ENCODE measurements around the gene SGO2. TPM values are rescaled to one million over a fixed set of nuclear protein-coding genes. Genes with fewer than 3 reads are reported as not detected.

SGO2 gene
- total and polyA plus RNA-seq, 2 of the 13 experiments (the other 11 are each of a cell fraction or from before 2014, with no cell fraction given), result 5.1 to 16.2 TPM

GRCh38 chr2:200523604-200524003 lies 2.4 kb upstream of the SGO2 start:
- no TSS peak for BruUV-seq (replicated peaks)
- no peak for FAIRE-seq
- no peak for TF ChIP-seq HHEX (CRISPR knock-in tag; IDR thresholded peaks at IDR 0.05)
- no peak for TF ChIP-seq ZNF367 (CRISPR knock-in tag; IDR thresholded peaks at IDR 0.05; ENCODE audit: borderline replicate concordance)
- TF ChIP-seq ZNF781 (CRISPR knock-in tag; IDR thresholded peaks at IDR 0.05; ENCODE audit: borderline replicate concordance, not compliant biosample characterization), result no peak
- TF ChIP-seq GATA4 (IDR thresholded peaks at IDR 0.05; ENCODE audit: borderline replicate concordance, low read depth), result no peak
- TF ChIP-seq ZNF232 (CRISPR knock-in tag; IDR thresholded peaks at IDR 0.05; ENCODE audit: borderline replicate concordance), result no peak
- TF ChIP-seq ZNF138 (CRISPR knock-in tag; IDR thresholded peaks at IDR 0.05; ENCODE audit: low read depth), result no peak
- no peak for TF ChIP-seq ZBTB46 (CRISPR knock-in tag; IDR thresholded peaks at IDR 0.05; ENCODE audit: borderline replicate concordance)
- no peak for TF ChIP-seq ZNF253 (CRISPR knock-in tag; IDR thresholded peaks at IDR 0.05; ENCODE audit: borderline replicate concordance)
- TF ChIP-seq SOX5 (CRISPR knock-in tag; IDR thresholded peaks at IDR 0.05; ENCODE audit: borderline replicate concordance), result no peak
- TF ChIP-seq, protein P1, sequence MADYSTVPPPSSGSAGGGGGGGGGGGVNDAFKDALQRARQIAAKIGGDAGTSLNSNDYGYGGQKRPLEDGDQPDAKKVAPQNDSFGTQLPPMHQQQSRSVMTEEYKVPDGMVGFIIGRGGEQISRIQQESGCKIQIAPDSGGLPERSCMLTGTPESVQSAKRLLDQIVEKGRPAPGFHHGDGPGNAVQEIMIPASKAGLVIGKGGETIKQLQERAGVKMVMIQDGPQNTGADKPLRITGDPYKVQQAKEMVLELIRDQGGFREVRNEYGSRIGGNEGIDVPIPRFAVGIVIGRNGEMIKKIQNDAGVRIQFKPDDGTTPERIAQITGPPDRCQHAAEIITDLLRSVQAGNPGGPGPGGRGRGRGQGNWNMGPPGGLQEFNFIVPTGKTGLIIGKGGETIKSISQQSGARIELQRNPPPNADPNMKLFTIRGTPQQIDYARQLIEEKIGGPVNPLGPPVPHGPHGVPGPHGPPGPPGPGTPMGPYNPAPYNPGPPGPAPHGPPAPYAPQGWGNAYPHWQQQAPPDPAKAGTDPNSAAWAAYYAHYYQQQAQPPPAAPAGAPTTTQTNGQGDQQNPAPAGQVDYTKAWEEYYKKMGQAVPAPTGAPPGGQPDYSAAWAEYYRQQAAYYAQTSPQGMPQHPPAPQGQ (CRISPR knock-in tag; IDR thresholded peaks at IDR 0.05; ENCODE audit: borderline replicate concordance), result no peak
- no peak for TF ChIP-seq ZBTB7A (CRISPR knock-in tag; IDR thresholded peaks at IDR 0.05)
- TF ChIP-seq FOXK2 (IDR thresholded peaks at IDR 0.05), result no peak
- no peak for TF ChIP-seq GPBP1L1 (CRISPR knock-in tag; IDR thresholded peaks at IDR 0.05)
- TF ChIP-seq ZNF644 (CRISPR knock-in tag; IDR thresholded peaks at IDR 0.05; ENCODE audit: low read depth), result no peak
- TF ChIP-seq NCOR1 (IDR thresholded peaks at IDR 0.05; ENCODE audit: borderline replicate concordance, low read length), result no peak
- TF ChIP-seq, protein P2, sequence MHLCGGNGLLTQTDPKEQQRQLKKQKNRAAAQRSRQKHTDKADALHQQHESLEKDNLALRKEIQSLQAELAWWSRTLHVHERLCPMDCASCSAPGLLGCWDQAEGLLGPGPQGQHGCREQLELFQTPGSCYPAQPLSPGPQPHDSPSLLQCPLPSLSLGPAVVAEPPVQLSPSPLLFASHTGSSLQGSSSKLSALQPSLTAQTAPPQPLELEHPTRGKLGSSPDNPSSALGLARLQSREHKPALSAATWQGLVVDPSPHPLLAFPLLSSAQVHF (CRISPR knock-in tag; IDR thresholded peaks at IDR 0.05), result no peak
- TF ChIP-seq ZNF746 (CRISPR knock-in tag; IDR thresholded peaks at IDR 0.05), result no peak
- no peak for TF ChIP-seq NPAS2 (CRISPR knock-in tag; IDR thresholded peaks at IDR 0.05; ENCODE audit: borderline replicate concordance)

More at GRCh38 chr2:200523604-200524003, 2.4 kb upstream of the SGO2 start:
- peaks cover 29% of the 10 kb centered on the region for H3K4me1 ChIP-seq (ENCODE audit: insufficient read depth, low read length)
- no peaks in the 10 kb centered on the region for H4K20me1 ChIP-seq (ENCODE audit: insufficient read depth, low read length)
- DNase-seq (ENCODE audit: low spot score), result no peak
- in situ Hi-C loops (cut with HindIII; ENCODE audit: extremely low pct_ligation_motif_present, low pct_unique_long_range_greater_than_20kb) (no loop called here), intact Hi-C loops (cut with micrococcal nuclease; ENCODE audit: unreplicated experiment) (no loop called here)
- H3K4me3 ChIP-seq (replicated peaks in 1 of 3; ENCODE audit: insufficient read depth in 1 of 3, low read depth in 2 of 3, low read length in 3 of 3), result no peak overlapping the region
- H3K36me3 ChIP-seq (replicated peaks in 1 of 2; ENCODE audit: control insufficient read depth in 1 of 2, insufficient read depth in 2 of 2, low read length in 2 of 2), result no peaks in the 10 kb centered on the region
- no peak overlapping the region for H2AFZ ChIP-seq (ENCODE audit: low read length)
- H3K79me2 ChIP-seq (ENCODE audit: insufficient read depth, low read length), result peaks cover 21% of the 10 kb centered on the region
- CTCF ChIA-PET (ENCODE audit: low intra/inter-chr PET ratio, low total read pairs), result no interaction called here
- H3K27me3 ChIP-seq (ENCODE audit: control insufficient read depth in 1 of 2, insufficient read depth in 2 of 2, low read length in 2 of 2), result peaks cover 2 to 27% of the 10 kb centered on the region in 2 experiments; a peak in 2 of 5 replicates
- no peaks in the 10 kb centered on the region for H3K9me3 ChIP-seq (ENCODE audit: low read length)
- H3K27ac ChIP-seq (ENCODE audit: extremely low read length, insufficient read depth, low read length), result no peak overlapping the region
- WGBS (ENCODE audit: low lambda C conversion rate), result 59% methylated on average over 2 of the region's 2 CpGs
- H3K4me2 ChIP-seq (ENCODE audit: low read depth, low read length), result no peak overlapping the region
- POLR2A ChIA-PET, result no interaction called here
- ATAC-seq, result no peak
- no peak overlapping the region for H3K9ac ChIP-seq (ENCODE audit: insufficient read depth, low read depth, low read length)

Measured in HepG2 (cell line).